ENCODE results near the gene PHF11. TPM values are rescaled to one million over a fixed set of nuclear protein-coding genes. Genes with fewer than 3 reads are reported as not detected.

The PHF11 gene
- polyA plus RNA-seq, 1 of the 3 experiments (the other 2 are of a cell fraction): 3.0 TPM

GRCh38 chr13:49549289-49549688 lies 53.5 kb downstream of the PHF11 start:
- no peak overlapping the region for H3K9ac ChIP-seq
- H3F3A ChIP-seq (replicated peaks; ENCODE audit: insufficient read depth): no peaks in the 10 kb centered on the region
- peaks cover 0 to 7% of the 10 kb centered on the region in 2 experiments; a peak in 2 of 4 replicates for H3K4me1 ChIP-seq (ENCODE audit: control insufficient read depth in 1 of 2, insufficient read depth in 2 of 2, low read depth in 1 of 2, low read length in 1 of 2)
- TF ChIP-seq, protein P1, sequence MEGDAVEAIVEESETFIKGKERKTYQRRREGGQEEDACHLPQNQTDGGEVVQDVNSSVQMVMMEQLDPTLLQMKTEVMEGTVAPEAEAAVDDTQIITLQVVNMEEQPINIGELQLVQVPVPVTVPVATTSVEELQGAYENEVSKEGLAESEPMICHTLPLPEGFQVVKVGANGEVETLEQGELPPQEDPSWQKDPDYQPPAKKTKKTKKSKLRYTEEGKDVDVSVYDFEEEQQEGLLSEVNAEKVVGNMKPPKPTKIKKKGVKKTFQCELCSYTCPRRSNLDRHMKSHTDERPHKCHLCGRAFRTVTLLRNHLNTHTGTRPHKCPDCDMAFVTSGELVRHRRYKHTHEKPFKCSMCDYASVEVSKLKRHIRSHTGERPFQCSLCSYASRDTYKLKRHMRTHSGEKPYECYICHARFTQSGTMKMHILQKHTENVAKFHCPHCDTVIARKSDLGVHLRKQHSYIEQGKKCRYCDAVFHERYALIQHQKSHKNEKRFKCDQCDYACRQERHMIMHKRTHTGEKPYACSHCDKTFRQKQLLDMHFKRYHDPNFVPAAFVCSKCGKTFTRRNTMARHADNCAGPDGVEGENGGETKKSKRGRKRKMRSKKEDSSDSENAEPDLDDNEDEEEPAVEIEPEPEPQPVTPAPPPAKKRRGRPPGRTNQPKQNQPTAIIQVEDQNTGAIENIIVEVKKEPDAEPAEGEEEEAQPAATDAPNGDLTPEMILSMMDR (IDR thresholded peaks at IDR 0.05): peak; percentile 26
- no peak for TF ChIP-seq GABPA (IDR thresholded peaks at IDR 0.05; ENCODE audit: low read depth)
- DNase-seq: no peak
- no peak overlapping the region for H2AFZ ChIP-seq (ENCODE audit: low read depth)
- H3K4me2 ChIP-seq: no peak overlapping the region
- H3K4me3 ChIP-seq (ENCODE audit: low read depth in 2 of 2, low read length in 1 of 2): no peak overlapping the region
- H4K20me1 ChIP-seq (ENCODE audit: insufficient read depth): no peaks in the 10 kb centered on the region
- H3K27ac ChIP-seq (ENCODE audit: low read depth in 2 of 2, low read length in 1 of 2): no peak overlapping the region
- no peaks in the 10 kb centered on the region for H3K27me3 ChIP-seq (ENCODE audit: insufficient read depth)
- H3K9me2 ChIP-seq: no peaks in the 10 kb centered on the region
- no peaks in the 10 kb centered on the region for H3K79me2 ChIP-seq (ENCODE audit: insufficient read depth)
- ChIA-PET POLR2A (no interaction called here), CTCF (interaction anchor here (1.0 kb wide), 1 partner anchor 11 kb away, joined by 7 read pairs; no protein-coding TSS in a partner anchor)
- H3K36me3 ChIP-seq (replicated peaks in 1 of 2; ENCODE audit: control insufficient read depth in 1 of 2, insufficient read depth in 2 of 2, low read length in 1 of 2): peaks cover 38 to 44% of the 10 kb centered on the region in 2 experiments
- no peaks in the 10 kb centered on the region for H3K9me3 ChIP-seq
- WGBS (ENCODE audit: low lambda C conversion rate): 89% methylated on average over 15 of the region's 15 CpGs

GRCh38 chr13:49550942-49551644 lies 55.3 kb downstream of the PHF11 start:
- ChIA-PET POLR2A (interaction anchor here (0.9 kb wide), 1 partner anchor 11 kb away, joined by 4 read pairs; no protein-coding TSS in a partner anchor), CTCF (interaction anchor here (1.3 kb wide), 1 partner anchor 56 kb away, joined by 3 read pairs; no protein-coding TSS in a partner anchor)
- no peaks in the 10 kb centered on the region for H3K9me3 ChIP-seq
- no peaks in the 10 kb centered on the region for H3K9me2 ChIP-seq
- H3K9ac ChIP-seq: no peak overlapping the region
- 96% methylated on average over 10 of the region's 10 CpGs for WGBS (ENCODE audit: low lambda C conversion rate)
- H3K36me3 ChIP-seq (replicated peaks in 1 of 2; ENCODE audit: control insufficient read depth in 1 of 2, insufficient read depth in 2 of 2, low read length in 1 of 2): peaks cover 41 to 47% of the 10 kb centered on the region in 2 experiments
- no peaks in the 10 kb centered on the region for H3K27me3 ChIP-seq (ENCODE audit: insufficient read depth)
- no peaks in the 10 kb centered on the region for H3K79me2 ChIP-seq (ENCODE audit: insufficient read depth)
- no peak overlapping the region for H3K27ac ChIP-seq (ENCODE audit: low read depth in 2 of 2, low read length in 1 of 2)
- DNase-seq: no peak
- no peak overlapping the region for H2AFZ ChIP-seq (ENCODE audit: low read depth)
- H3F3A ChIP-seq (replicated peaks; ENCODE audit: insufficient read depth): no peaks in the 10 kb centered on the region
- H3K4me2 ChIP-seq: no peak overlapping the region
- peaks cover 0 to 9% of the 10 kb centered on the region in 2 experiments; a peak in 2 of 4 replicates for H3K4me1 ChIP-seq (ENCODE audit: control insufficient read depth in 1 of 2, insufficient read depth in 2 of 2, low read depth in 1 of 2, low read length in 1 of 2)
- no peaks in the 10 kb centered on the region for H4K20me1 ChIP-seq (ENCODE audit: insufficient read depth)
- TF ChIP-seq NRF1 (IDR thresholded peaks at IDR 0.05; ENCODE audit: low read depth, low read length) (no peak), IRF3 (IDR thresholded peaks at IDR 0.05; ENCODE audit: low read depth, low read length) (no peak), MXI1 (IDR thresholded peaks at IDR 0.05; ENCODE audit: low read depth, low read length) (no peak), JUND (IDR thresholded peaks at IDR 0.05) (no peak), FOXM1 (IDR thresholded peaks at IDR 0.05; ENCODE audit: low read depth) (no peak), ZBTB33 (IDR thresholded peaks at IDR 0.05; ENCODE audit: borderline replicate concordance, low read depth) (no peak), RCOR1 (IDR thresholded peaks at IDR 0.05; ENCODE audit: low read length) (no peak), USF2 (IDR thresholded peaks at IDR 0.05; ENCODE audit: borderline replicate concordance, low read depth, low read length) (no peak), TEAD4 (IDR thresholded peaks at IDR 0.05; ENCODE audit: borderline replicate concordance, insufficient read depth) (no peak), FOXJ3 (CRISPR knock-in tag; IDR thresholded peaks at IDR 0.05) (no peak), MEF2A (IDR thresholded peaks at IDR 0.05; ENCODE audit: borderline replicate concordance, low read depth) (no peak), MAX (IDR thresholded peaks at IDR 0.05; ENCODE audit: low read depth) (no peak)
- H3K4me3 ChIP-seq (ENCODE audit: low read depth in 2 of 2, low read length in 1 of 2): no peak overlapping the region
